WTC11 (cell line): ENCODE results near the gene FABP3. TPM values are rescaled to one million over a fixed set of nuclear protein-coding genes. Genes with fewer than 3 reads are reported as not detected.

Experiments
- ATAC-seq: fragments of 200-7000 bp; cut with Tn5 transposase; 2 replicates; pipeline ENCODE4 v1.10.0; 2021; ENCODE audit warnings: mild to moderate bottlenecking, moderate library complexity
- CTCF ChIA-PET: fragments of 300-600 bp; sonication (Branson Sonifier 250); formaldehyde crosslinking; loops from one replicate; lab custom pipeline; 2021; ENCODE audit warnings: antibody characterized with exemption; lab: Charles Lee
- POLR2A ChIA-PET: fragments of 350-600 bp; sonication (Branson Sonifier 250); formaldehyde crosslinking; loops from one replicate; lab custom pipeline; 2021; ENCODE audit warnings: antibody characterized with exemption; lab: Charles Lee
- DNase-seq: peaks from one replicate; pipeline ENCODE4 v3.0.0; 2021; ENCODE audit warnings: low spot score
- H3K27ac Mint-ChIP-seq: 2 replicates; pipeline ENCODE4 v1.8.0; 2021; ENCODE audit warnings: mixed read lengths
- H3K27me3 Mint-ChIP-seq: 2 replicates; pipeline ENCODE4 v1.8.0; 2021; ENCODE audit warnings: low read depth, mild to moderate bottlenecking, moderate library complexity, mixed read lengths
- H3K36me3 Mint-ChIP-seq: 2 replicates; pipeline ENCODE4 v1.8.0; 2021; ENCODE audit warnings: mixed read lengths
- H3K4me1 Mint-ChIP-seq: 2 replicates; pipeline ENCODE4 v1.8.0; 2022; ENCODE audit warnings: mixed read lengths
- H3K4me3 Mint-ChIP-seq: 2 replicates; pipeline ENCODE4 v1.8.0; 2021; ENCODE audit warnings: mild to moderate bottlenecking, moderate library complexity, mixed read lengths
- H3K9me3 Mint-ChIP-seq: 2 replicates; pipeline ENCODE4 v1.8.0; 2021; ENCODE audit warnings: mixed read lengths
- CBFB ChIP-seq: sonication (generic); formaldehyde crosslinking; IDR thresholded peaks from 2 replicates; pipeline ENCODE4 v1.8.1; 2022; ENCODE audit warnings: mild to moderate bottlenecking, low read depth, missing genetic modification reagents
- CREM ChIP-seq: sonication (generic); formaldehyde crosslinking; IDR thresholded peaks from 2 replicates; pipeline ENCODE4 v1.8.1; 2022; ENCODE audit warnings: mild to moderate bottlenecking, missing genetic modification reagents, moderate library complexity
- E2F4 ChIP-seq: sonication (generic); formaldehyde crosslinking; IDR thresholded peaks from 2 replicates; pipeline ENCODE4 v1.8.1; 2022; ENCODE audit warnings: low read depth, mild to moderate bottlenecking, moderate library complexity, missing genetic modification reagents, borderline replicate concordance
- EMX1 ChIP-seq: fragments of 250-450 bp; sonication (Bioruptor Pico); IDR thresholded peaks from 2 replicates; pipeline ENCODE4 v1.8.0; 2021; ENCODE audit warnings: mild to moderate bottlenecking
- ESRRA ChIP-seq: sonication (generic); formaldehyde crosslinking; IDR thresholded peaks from 2 replicates; pipeline ENCODE4 v1.8.1; 2022; ENCODE audit warnings: mild to moderate bottlenecking, missing genetic modification reagents, borderline replicate concordance
- FOXJ3 ChIP-seq: sonication (generic); formaldehyde crosslinking; IDR thresholded peaks from 2 replicates; pipeline ENCODE4 v1.9.0; 2021; ENCODE audit warnings: missing genetic modification reagents, mild to moderate bottlenecking, borderline replicate concordance
- IRF2 ChIP-seq: sonication (generic); formaldehyde crosslinking; IDR thresholded peaks from 2 replicates; pipeline ENCODE4 v1.8.0; 2022; ENCODE audit warnings: low read depth, missing genetic modification reagents, borderline replicate concordance
- KAT7 ChIP-seq: sonication (generic); formaldehyde crosslinking; IDR thresholded peaks from 2 replicates; pipeline ENCODE4 v1.8.1; 2023; ENCODE audit warnings: missing genetic modification reagents, mild to moderate bottlenecking, borderline replicate concordance
- NR2C2 ChIP-seq: sonication (generic); formaldehyde crosslinking; IDR thresholded peaks from 2 replicates; pipeline ENCODE4 v1.8.0; 2022; ENCODE audit warnings: mild to moderate bottlenecking, missing genetic modification reagents
- PRDM15 ChIP-seq: sonication (generic); formaldehyde crosslinking; IDR thresholded peaks from 2 replicates; pipeline ENCODE4 v1.8.0; 2022; ENCODE audit warnings: missing genetic modification reagents
- RORB ChIP-seq: fragments of 250-450 bp; sonication (Bioruptor Pico); IDR thresholded peaks from 2 replicates; pipeline ENCODE4 v1.9.0; 2021; ENCODE audit warnings: mild to moderate bottlenecking
- TEAD4 ChIP-seq: sonication (generic); formaldehyde crosslinking; IDR thresholded peaks from 2 replicates; pipeline ENCODE4 v1.8.0; 2022; ENCODE audit warnings: mild to moderate bottlenecking, missing genetic modification reagents
- ZNF121 ChIP-seq: sonication (generic); formaldehyde crosslinking; IDR thresholded peaks from 2 replicates; pipeline ENCODE4 v1.8.0; 2023; ENCODE audit warnings: missing genetic modification reagents
- ZNF232 ChIP-seq: sonication (generic); formaldehyde crosslinking; IDR thresholded peaks from 2 replicates; pipeline ENCODE4 v1.8.0; 2022; ENCODE audit warnings: mild to moderate bottlenecking, missing genetic modification reagents
- ZNF263 ChIP-seq: sonication (generic); formaldehyde crosslinking; IDR thresholded peaks from 2 replicates; pipeline ENCODE4 v1.8.1; 2022; ENCODE audit warnings: low read depth, mild to moderate bottlenecking, moderate library complexity, missing genetic modification reagents
- ZNF423 ChIP-seq: fragments of 250-450 bp; sonication (Bioruptor Pico); IDR thresholded peaks from 2 replicates; pipeline ENCODE4 v2.1.2; 2022; ENCODE audit warnings: mild to moderate bottlenecking, moderate library complexity
- ZNF671 ChIP-seq: fragments of 250-450 bp; sonication (Bioruptor Pico); IDR thresholded peaks from 2 replicates; pipeline ENCODE4 v1.8.0; 2021; ENCODE audit warnings: mild to moderate bottlenecking
- total RNA-seq: library from RNA; stranded (reverse); gene quantifications from 3 replicates; pipeline ENCODE4 v1.2.3, GENCODE V29; 2021

The FABP3 gene
- total RNA-seq, 1 experiment from 2014 or later, result 25.0 TPM

- TF ChIP-seq ESRRA (CRISPR knock-in tag) (no peak), ZNF263 (CRISPR knock-in tag) (no peak)
- TF ChIP-seq, all 79 proteins: peak for 0
These were observed 47.9 kb downstream of the FABP3 start (continued) for GRCh38 chr1:31324992-31325391.

GRCh38 chr1:31324093-31324492 lies 48.8 kb downstream of the FABP3 start:
- POLR2A ChIA-PET, result no interaction called here
- no peaks in the 10 kb centered on the region for H3K27me3 Mint-ChIP-seq
- H3K4me3 Mint-ChIP-seq, result no peak overlapping the region
- TF ChIP-seq ZNF121 (CRISPR knock-in tag) (peak; percentile 96), TEAD4 (CRISPR knock-in tag) (no peak)
- DNase-seq (no peak), ATAC-seq (no peak)
- peaks cover 27% of the 10 kb centered on the region for H3K36me3 Mint-ChIP-seq
- no peaks in the 10 kb centered on the region for H3K9me3 Mint-ChIP-seq
- no peak overlapping the region for H3K27ac Mint-ChIP-seq
- CTCF ChIA-PET, result no interaction called here
- H3K4me1 Mint-ChIP-seq, result no peaks in the 10 kb centered on the region

GRCh38 chr1:31318146-31318545 lies 54.7 kb downstream of the FABP3 start:
- Mint-ChIP-seq H3K27me3 (no peaks in the 10 kb centered on the region), H3K9me3 (no peaks in the 10 kb centered on the region), H3K4me1 (no peaks in the 10 kb centered on the region), H3K4me3 (no peak overlapping the region), H3K27ac (no peak overlapping the region), H3K36me3 (peaks cover 51% of the 10 kb centered on the region)
- ChIA-PET CTCF (interaction anchor here (1.7 kb wide), 1 partner anchor 134 kb away, joined by 7 read pairs; no protein-coding TSS in a partner anchor), POLR2A (interaction anchor here (0.7 kb wide), 1 partner anchor 56 kb away, joined by 3 read pairs; no protein-coding TSS in a partner anchor)
- ATAC-seq, result no peak
- DNase-seq, result no peak
- TF ChIP-seq PRDM15, result no peak
- no peak for TF ChIP-seq NR2C2 (CRISPR knock-in tag)

- CTCF ChIA-PET, result interaction anchor here (1.2 kb wide), 1 partner anchor 132 kb away, joined by 4 read pairs; no protein-coding TSS in a partner anchor
These were observed 57.0 kb downstream of the FABP3 start for GRCh38 chr1:31315902-31316301.

More at GRCh38 chr1:31315902-31316301, 57.0 kb downstream of the FABP3 start:
- H3K36me3 Mint-ChIP-seq, result peaks cover 52% of the 10 kb centered on the region
- no peaks in the 10 kb centered on the region for H3K27me3 Mint-ChIP-seq
- POLR2A ChIA-PET, result no interaction called here
- H3K9me3 Mint-ChIP-seq, result no peaks in the 10 kb centered on the region
- no peaks in the 10 kb centered on the region for H3K4me1 Mint-ChIP-seq
- H3K27ac Mint-ChIP-seq, result no peak overlapping the region
- TF ChIP-seq FOXJ3 (CRISPR knock-in tag) (no peak), TEAD4 (CRISPR knock-in tag) (no peak), IRF2 (CRISPR knock-in tag) (no peak), NR2C2 (CRISPR knock-in tag) (no peak), EMX1 (CRISPR knock-in tag) (no peak), ZNF671 (no peak), ZNF232 (CRISPR knock-in tag) (no peak), ZNF423 (CRISPR knock-in tag) (no peak), CREM (CRISPR knock-in tag) (no peak), E2F4 (CRISPR knock-in tag) (no peak), CBFB (CRISPR knock-in tag) (no peak), KAT7 (no peak), RORB (CRISPR knock-in tag) (no peak)
- H3K4me3 Mint-ChIP-seq, result no peak overlapping the region
- no peak for ATAC-seq
- DNase-seq, result no peak

Other genes starting within 250 kb of the FABP3 start
- 34.0 to 36.8 TPM (median 35.3 TPM) in 3 replicates for gene NKAIN1, start 133.2 kb downstream of the FABP3 start, total RNA-seq
- gene SNRNP40, start 76.3 kb downstream of the FABP3 start, total RNA-seq, result 102 to 103 TPM (median 103 TPM) in 3 replicates
- gene ZCCHC17, start 76.0 kb downstream of the FABP3 start, total RNA-seq, result 40.6 to 42.0 TPM (median 40.7 TPM) in 3 replicates
- 26.0 to 27.8 TPM (median 27.6 TPM) in 3 replicates for gene SERINC2, start 40.1 kb upstream of the FABP3 start, total RNA-seq
- gene TINAGL1, start 203.4 kb upstream of the FABP3 start, total RNA-seq, result 7.2 to 8.4 TPM (median 8.4 TPM) in 3 replicates
- 0.13 to 0.23 TPM (median 0.14 TPM) in 3 replicates for gene HCRTR1, start 244.6 kb upstream of the FABP3 start, total RNA-seq